Rectal smooth muscle tissue (tissue), 1 donor: ENCODE measurements around the gene CDK18.
A peak's percentile ranks its signal among the peaks of the same experiment; 100 is the strongest.

Source experiments
- H3K27ac ChIP-seq: one replicate; pipeline ENCODE4 v1.7.0; 2013; ENCODE audit warnings: low read depth, low read length, inconsistent platforms
- H3K27me3 ChIP-seq: one replicate; pipeline ENCODE4 v1.7.0; 2013; ENCODE audit warnings: low read length; ENCODE audit not compliant: control insufficient read depth, insufficient read depth
- H3K36me3 ChIP-seq: one replicate; pipeline ENCODE4 v1.7.0; 2013; ENCODE audit warnings: low read length; ENCODE audit not compliant: control insufficient read depth, insufficient read depth
- H3K4me1 ChIP-seq: one replicate; pipeline ENCODE4 v1.7.0; 2013; ENCODE audit warnings: low read length; ENCODE audit not compliant: control insufficient read depth, insufficient read depth
- H3K4me3 ChIP-seq: one replicate; pipeline ENCODE4 v1.7.0; 2013; ENCODE audit warnings: low read length
- H3K9ac ChIP-seq: one replicate; pipeline ENCODE4 v1.7.0; 2013; ENCODE audit warnings: low read length

Gene CDK18

GRCh38 chr1:205504311-205505075, at the start of gene CDK18:
TSS of gene CDK18 (plus strand) at chr1:205504669. CDS start at chr1:205523168, 18,499 bp downstream.
- Histone ChIP-seq H3K4me3 (peak within 1 kb of the TSS; percentile 86), H3K9ac (peak within 1 kb of the TSS; percentile 64), H3K27me3 (no peaks in the 10 kb centered on the region), H3K36me3 (no peaks in the 10 kb centered on the region), H3K4me1 (peaks cover 8% of the 10 kb centered on the region), H3K27ac (peak within 1 kb of the TSS; percentile 33)

- H3K4me1 ChIP-seq: no peaks in the 10 kb centered on the region
- no peak overlapping the region for H3K27ac ChIP-seq
- H3K27me3 ChIP-seq: peaks cover 62% of the 10 kb centered on the region
- H3K9ac ChIP-seq: no peak overlapping the region
- H3K36me3 ChIP-seq: no peaks in the 10 kb centered on the region
- no peak overlapping the region for H3K4me3 ChIP-seq
Observed at GRCh38 chr1:205454903-205455335, 49.5 kb upstream of the CDK18 start.

- peaks cover 61% of the 10 kb centered on the region for H3K27me3 ChIP-seq
- peak within 1 kb of the TSS; percentile 37 for H3K4me3 ChIP-seq
Observed at GRCh38 chr1:205455581-205456382, 48.7 kb upstream of the CDK18 start, which contains the start of gene BLACAT1. TSS of gene BLACAT1 (minus strand) at chr1:205456045.

GRCh38 chr1:205456383-205456867, 48.0 kb upstream of the CDK18 start:
- Histone ChIP-seq H3K4me1 (no peaks in the 10 kb centered on the region), H3K27me3 (peaks cover 59% of the 10 kb centered on the region), H3K9ac (no peak overlapping the region), H3K36me3 (no peaks in the 10 kb centered on the region), H3K4me3 (peak overlapping the region; percentile 37), H3K27ac (no peak overlapping the region)

More at GRCh38 chr1:205455581-205456382, 48.7 kb upstream of the CDK18 start, which contains the start of gene BLACAT1:
- no peaks in the 10 kb centered on the region for H3K36me3 ChIP-seq
- no peak within 1 kb of the TSS for H3K27ac ChIP-seq
- no peaks in the 10 kb centered on the region for H3K4me1 ChIP-seq
- H3K9ac ChIP-seq: no peak within 1 kb of the TSS

GRCh38 chr1:205456868-205457745, 47.4 kb upstream of the CDK18 start:
- Histone ChIP-seq H3K9ac (no peak overlapping the region), H3K4me3 (no peak overlapping the region), H3K27ac (no peak overlapping the region), H3K36me3 (no peaks in the 10 kb centered on the region), H3K27me3 (peaks cover 54% of the 10 kb centered on the region), H3K4me1 (no peaks in the 10 kb centered on the region)

DNA sequence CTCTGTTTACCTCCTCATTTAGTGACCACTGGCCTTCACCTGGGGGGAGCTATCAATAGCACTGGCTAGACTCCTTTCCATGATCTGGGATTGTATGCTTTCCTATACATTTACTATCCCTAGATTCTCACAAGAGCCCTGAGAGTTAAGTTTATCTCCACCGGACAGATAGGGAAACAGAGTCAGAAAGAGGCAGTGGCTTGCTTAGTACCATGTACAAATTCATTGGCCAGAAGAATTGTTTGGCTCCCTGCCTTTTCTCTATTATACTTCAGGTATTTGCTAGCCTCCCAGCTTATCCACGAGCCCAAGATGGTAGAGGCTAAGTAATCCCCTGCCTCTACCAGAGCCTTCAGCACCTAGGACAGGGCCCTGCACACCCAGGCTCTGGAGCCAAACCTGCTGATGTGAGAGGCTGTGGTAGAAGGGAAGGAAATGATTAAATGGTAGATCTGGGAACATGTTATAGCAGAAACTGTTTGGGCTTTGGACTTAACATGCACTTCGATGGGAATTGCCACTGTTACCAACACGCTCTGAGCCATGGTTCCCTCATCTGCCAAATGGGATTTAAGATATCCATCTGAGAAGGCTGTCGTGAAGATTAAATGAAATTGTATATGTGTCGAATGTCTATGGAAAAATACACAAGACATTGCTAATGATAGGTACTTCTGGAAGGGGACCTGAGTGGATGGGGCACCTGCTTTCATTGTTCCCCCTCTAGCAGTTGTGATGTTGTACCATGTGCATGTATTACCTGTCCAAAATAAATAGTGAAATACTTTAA, 45.5 kb upstream of the CDK18 start:
- Histone ChIP-seq H3K27ac (no peak overlapping the region), H3K27me3 (peaks cover 42% of the 10 kb centered on the region), H3K4me3 (no peak overlapping the region), H3K36me3 (no peaks in the 10 kb centered on the region), H3K9ac (no peak overlapping the region), H3K4me1 (no peaks in the 10 kb centered on the region)

DNA sequence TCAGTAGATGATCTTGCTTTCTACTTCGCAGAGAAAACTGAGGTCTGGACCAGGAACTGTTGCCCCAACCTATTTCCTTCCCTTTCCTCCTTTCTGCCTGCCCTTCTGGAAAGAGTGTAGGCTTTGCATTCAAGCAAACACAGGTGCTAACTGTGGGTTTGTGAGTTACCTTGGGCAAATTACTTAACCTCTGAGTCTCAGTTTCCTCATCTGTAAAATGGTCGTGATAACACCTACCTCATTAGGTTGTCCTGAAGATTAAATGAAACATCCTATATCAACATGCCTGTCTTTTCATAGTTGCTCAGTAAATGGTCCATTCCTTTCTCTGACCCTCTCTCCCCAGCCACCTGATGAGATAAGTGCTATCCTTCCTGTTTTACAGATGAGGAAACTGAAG, 39.1 kb upstream of the CDK18 start:
- no peaks in the 10 kb centered on the region for H3K4me1 ChIP-seq
- H3K27me3 ChIP-seq: peaks cover 5% of the 10 kb centered on the region
- H3K4me3 ChIP-seq: no peak overlapping the region
- H3K9ac ChIP-seq: no peak overlapping the region
- H3K36me3 ChIP-seq: no peaks in the 10 kb centered on the region
- H3K27ac ChIP-seq: no peak overlapping the region

- H3K9ac ChIP-seq: no peak overlapping the region
- no peak overlapping the region for H3K27ac ChIP-seq
- H3K4me1 ChIP-seq: no peaks in the 10 kb centered on the region
- H3K27me3 ChIP-seq: peaks cover 5% of the 10 kb centered on the region
- no peak overlapping the region for H3K4me3 ChIP-seq
- H3K36me3 ChIP-seq: no peaks in the 10 kb centered on the region
Observed at GRCh38 chr1:205466595-205467220, 37.8 kb upstream of the CDK18 start.

- Histone ChIP-seq H3K27me3 (peaks cover under 1% of the 10 kb centered on the region), H3K27ac (no peak overlapping the region), H3K36me3 (no peaks in the 10 kb centered on the region), H3K4me3 (no peak overlapping the region), H3K4me1 (no peaks in the 10 kb centered on the region), H3K9ac (no peak overlapping the region)
Observed at GRCh38 chr1:205470131-205470530, 34.3 kb upstream of the CDK18 start.

DNA sequence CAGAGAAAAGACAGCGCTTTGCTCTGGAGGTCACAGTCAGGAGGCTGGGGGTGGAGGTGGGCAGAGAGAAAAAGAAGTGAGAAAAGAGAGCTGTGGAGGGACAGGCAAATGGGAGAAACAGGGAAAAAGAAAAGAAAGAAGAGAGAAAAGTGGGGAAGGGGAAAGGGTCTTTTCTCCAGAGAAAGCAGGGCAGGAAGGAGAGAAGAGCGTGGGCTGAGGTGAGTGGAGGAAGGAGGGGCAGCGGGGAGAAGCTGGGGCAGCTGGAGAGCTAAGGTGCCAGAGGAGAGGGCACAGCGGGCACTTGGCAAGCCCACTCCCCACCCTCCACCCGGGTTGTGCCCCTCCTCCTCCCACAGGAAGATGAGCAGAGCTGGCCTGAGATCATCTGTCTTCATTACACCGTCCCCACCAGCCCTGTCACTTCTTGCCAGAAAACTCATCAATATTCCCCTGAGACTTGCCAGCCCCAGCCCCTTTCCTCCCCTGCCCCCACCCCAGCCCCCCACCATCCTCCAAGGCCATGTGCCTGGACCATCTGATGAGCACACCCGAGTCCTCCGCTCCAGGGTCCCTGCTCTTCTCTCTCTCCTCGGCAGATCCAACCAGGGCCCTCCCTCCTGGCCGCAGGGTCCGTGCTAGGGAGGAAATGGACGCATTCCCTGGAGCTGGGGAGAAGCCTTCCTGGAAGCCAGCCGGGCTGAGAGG, 31.6 kb upstream of the CDK18 start:
- Histone ChIP-seq H3K4me3 (no peak overlapping the region), H3K27me3 (peaks cover 3% of the 10 kb centered on the region)

More for the DNA sequence above, 31.6 kb upstream of the CDK18 start:
- Histone ChIP-seq H3K4me1 (no peaks in the 10 kb centered on the region), H3K27ac (no peak overlapping the region), H3K9ac (no peak overlapping the region), H3K36me3 (no peaks in the 10 kb centered on the region)
